Uterus (tissue), 4 donors: ENCODE measurements around the gene PCDHGA4. TPM values are rescaled to one million over a fixed set of nuclear protein-coding genes. Genes with fewer than 3 reads are reported as not detected.
"Not testable (repeated sequence)": the region's sequence is repeated elsewhere in the genome, so short reads cannot be mapped to it uniquely, and the experiment has no call there.

Experiments
- DNase-seq, 2 donors: peaks; one replicate each; pipeline ENCODE4 v3.0.0-alpha.2; 2019 to 2020
- H3K27ac ChIP-seq, 2 donors: fragments of 200-600 bp; sonication (generic); 1 replicate in 1 of 2; 2 replicates in 1 of 2; pipeline ENCODE4 v1.5.1; 2016 to 2018
- H3K27me3 ChIP-seq, 2 donors: fragments of 200-600 bp; sonication (generic); one replicate each; pipeline ENCODE4 v1.5.1; 2018 to 2019; ENCODE audit warnings: control low read depth in 1 of 2
- H3K36me3 ChIP-seq, 2 donors: fragments of 200-600 bp; sonication (generic); one replicate each; pipeline ENCODE4 v1.5.1; 2019; ENCODE audit warnings: control low read depth in 1 of 2
- H3K4me1 ChIP-seq, 2 donors: fragments of 200-600 bp; sonication (generic); one replicate each; pipeline ENCODE4 v1.5.1; 2018 to 2019; ENCODE audit warnings: control low read depth in 1 of 2
- H3K4me3 ChIP-seq, 2 donors: fragments of 200-600 bp; sonication (generic); 1 replicate in 1 of 2; 2 replicates in 1 of 2; pipeline ENCODE4 v1.5.1; 2018 to 2019; ENCODE audit warnings: mild to moderate bottlenecking in 1 of 2
- H3K9me3 ChIP-seq, 2 donors: fragments of 200-600 bp; sonication (generic); one replicate each; pipeline ENCODE4 v1.5.1; 2019; ENCODE audit warnings: control low read depth in 1 of 2
- POLR2A ChIP-seq, 2 donors: fragments of 450-650 bp; IDR thresholded peaks; one replicate each; pipeline ENCODE4 v1.6.1; 2016; ENCODE audit warnings: antibody characterized with exemption in 2 of 2, mild to moderate bottlenecking in 1 of 2, moderate library complexity in 1 of 2
- intact Hi-C: fragments of 100-400 bp; cut with DNase I; formaldehyde crosslinking; loops from one replicate; pipeline ENCODE4 v1.15.1; 2023; ENCODE audit warnings: low total_unique reads
- total RNA-seq, 4 donors: library from RNA; depleted of rRNA in 3 of 4; stranded (reverse); fragments of >200 nt in 3 of 4; gene quantifications; one replicate each; pipeline versions ENCODE4 v1.1.0 to v1.2.4, GENCODE V29; 2014 to 2023
- TF ChIP-seq, protein P1 (sequence below), 4 experiments: fragments of 200-600 bp in 2 of 4; fragments of 450-650 bp in 2 of 4; sonication (generic) in 2 of 4; IDR thresholded peaks; one replicate each; pipeline ENCODE4 v1.5.1; 2016 to 2019; ENCODE audit warnings: antibody characterized with exemption in 4 of 4, mild to moderate bottlenecking in 2 of 4, moderate library complexity in 1 of 4
- donor health status: DM: yes; HTN: yes; CAD: no.

PCDHGA4 gene
- total RNA-seq, 4 donors from 2014 or later = 0.59 to 16.1 (median 8.7) TPM

DNA sequence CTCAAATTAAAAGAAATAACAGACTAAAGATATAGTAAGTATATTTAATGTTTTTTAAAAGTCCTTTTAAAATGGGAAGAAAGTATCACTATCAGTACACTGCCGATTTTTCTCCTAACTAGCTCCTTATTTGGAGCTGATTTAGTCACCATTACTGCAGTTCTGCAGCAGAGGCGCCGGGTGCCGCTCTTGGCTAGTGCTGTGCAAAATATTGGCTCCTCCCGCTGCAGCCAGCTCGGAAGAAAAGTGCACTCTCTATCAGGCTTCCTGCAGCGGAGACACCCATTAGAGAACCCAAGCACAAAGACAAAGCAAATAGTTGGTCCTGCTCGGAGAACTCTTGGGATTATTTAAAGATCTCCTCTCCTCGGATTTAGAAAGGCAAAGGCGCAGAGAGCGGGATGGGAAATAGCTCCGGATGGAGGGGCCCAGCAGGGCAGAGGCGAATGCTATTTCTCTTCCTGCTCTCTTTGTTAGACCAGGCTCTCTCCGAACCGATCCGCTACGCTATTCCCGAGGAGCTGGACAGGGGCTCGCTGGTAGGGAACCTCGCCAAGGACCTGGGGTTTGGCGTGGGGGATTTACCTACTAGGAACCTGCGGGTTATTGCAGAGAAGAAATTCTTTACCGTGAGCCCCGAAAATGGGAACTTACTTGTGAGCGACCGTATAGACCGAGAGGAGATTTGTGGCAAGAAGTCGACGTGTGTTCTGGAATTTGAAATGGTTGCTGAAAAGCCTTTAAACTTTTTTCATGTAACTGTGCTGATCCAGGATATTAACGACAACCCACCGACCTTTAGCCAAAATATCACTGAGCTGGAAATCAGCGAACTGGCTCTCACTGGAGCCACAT, 15.4 kb downstream of the PCDHGA4 start, which contains the start of gene PCDHGB3:
Gene PCDHGB3 (plus strand): TSS at position 249 of the 855 bp plus-strand sequence. CDS start 153 bp downstream, at position 402.
- Histone ChIP-seq H3K4me1 (no peaks in the 10 kb centered on the region), H3K36me3 (no peaks in the 10 kb centered on the region), H3K9me3 (peaks cover 5 to 95% of the 10 kb centered on the region in 2 donors), H3K27ac (no peak within 1 kb of the TSS), H3K4me3 (no peak within 1 kb of the TSS), H3K27me3 (no peaks in the 10 kb centered on the region)
- TF ChIP-seq, protein P1, sequence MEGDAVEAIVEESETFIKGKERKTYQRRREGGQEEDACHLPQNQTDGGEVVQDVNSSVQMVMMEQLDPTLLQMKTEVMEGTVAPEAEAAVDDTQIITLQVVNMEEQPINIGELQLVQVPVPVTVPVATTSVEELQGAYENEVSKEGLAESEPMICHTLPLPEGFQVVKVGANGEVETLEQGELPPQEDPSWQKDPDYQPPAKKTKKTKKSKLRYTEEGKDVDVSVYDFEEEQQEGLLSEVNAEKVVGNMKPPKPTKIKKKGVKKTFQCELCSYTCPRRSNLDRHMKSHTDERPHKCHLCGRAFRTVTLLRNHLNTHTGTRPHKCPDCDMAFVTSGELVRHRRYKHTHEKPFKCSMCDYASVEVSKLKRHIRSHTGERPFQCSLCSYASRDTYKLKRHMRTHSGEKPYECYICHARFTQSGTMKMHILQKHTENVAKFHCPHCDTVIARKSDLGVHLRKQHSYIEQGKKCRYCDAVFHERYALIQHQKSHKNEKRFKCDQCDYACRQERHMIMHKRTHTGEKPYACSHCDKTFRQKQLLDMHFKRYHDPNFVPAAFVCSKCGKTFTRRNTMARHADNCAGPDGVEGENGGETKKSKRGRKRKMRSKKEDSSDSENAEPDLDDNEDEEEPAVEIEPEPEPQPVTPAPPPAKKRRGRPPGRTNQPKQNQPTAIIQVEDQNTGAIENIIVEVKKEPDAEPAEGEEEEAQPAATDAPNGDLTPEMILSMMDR (IDR thresholded peaks at IDR 0.05) = no peak
- no peak for TF ChIP-seq POLR2A (IDR thresholded peaks at IDR 0.05)
- intact Hi-C loops = no loop called here
- no peak for DNase-seq

GRCh38 chr5:141371572-141372475, 17.0 kb downstream of the PCDHGA4 start:
- Histone ChIP-seq H3K9me3 (peaks cover 5 to 92% of the 10 kb centered on the region in 2 donors), H3K4me1 (no peaks in the 10 kb centered on the region), H3K36me3 (no peaks in the 10 kb centered on the region), H3K27me3 (no peaks in the 10 kb centered on the region), H3K27ac (no peak overlapping the region), H3K4me3 (no peak overlapping the region)
- DNase-seq = no peak
- no peak for TF ChIP-seq POLR2A (IDR thresholded peaks at IDR 0.05)
- TF ChIP-seq, protein P1 (IDR thresholded peaks at IDR 0.05) = no peak
- intact Hi-C loops = no loop called here

DNA sequence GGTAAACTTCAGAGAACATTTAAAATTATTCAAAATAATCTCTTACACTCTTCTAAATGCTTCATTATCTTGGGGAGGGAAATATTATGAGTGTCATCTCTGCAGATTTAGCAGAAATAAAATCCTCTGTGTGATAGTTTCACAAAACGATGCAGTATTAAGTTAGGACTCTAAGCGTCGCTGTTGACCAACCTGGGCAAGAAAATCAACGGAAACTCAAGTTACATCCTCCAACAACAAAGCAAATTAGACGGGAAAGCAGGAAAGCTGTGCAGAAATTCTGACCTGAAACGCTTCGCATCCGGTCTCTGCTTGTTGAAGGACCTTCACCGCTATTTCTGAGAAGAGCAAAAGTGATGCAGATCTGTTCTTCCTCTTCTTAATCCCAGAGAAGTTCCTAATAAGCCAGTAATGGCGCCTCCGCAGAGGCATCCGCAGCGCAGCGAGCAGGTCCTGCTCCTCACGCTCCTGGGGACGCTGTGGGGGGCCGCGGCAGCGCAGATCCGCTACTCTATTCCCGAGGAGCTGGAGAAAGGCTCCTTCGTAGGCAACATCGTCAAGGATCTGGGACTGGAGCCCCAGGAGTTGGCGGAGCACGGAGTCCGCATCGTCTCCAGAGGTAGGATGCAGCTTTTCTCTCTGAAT, 19.0 kb downstream of the PCDHGA4 start, which contains the start of gene PCDHGA6:
Gene PCDHGA6 (plus strand): TSS at position 219 of the 645 bp plus-strand sequence. CDS start 193 bp downstream, at position 412.
- no peak for DNase-seq
- H3K4me1 ChIP-seq = no peaks in the 10 kb centered on the region
- H3K36me3 ChIP-seq = no peaks in the 10 kb centered on the region
- H3K4me3 ChIP-seq = peak within 1 kb of the TSS; percentile 11 to 19
- H3K27me3 ChIP-seq = no peaks in the 10 kb centered on the region
- TF ChIP-seq POLR2A (IDR thresholded peaks at IDR 0.05) = no peak
- TF ChIP-seq, protein P1 (IDR thresholded peaks at IDR 0.05) = peak in 3 of 4 experiments; percentile 16 to 31 (median 19)
- H3K9me3 ChIP-seq = peaks cover 5 to 96% of the 10 kb centered on the region in 2 donors
- intact Hi-C loops = no loop called here
- H3K27ac ChIP-seq = peak within 1 kb of the TSS in 1 of 2 donors; percentile 28

- H3K4me3 ChIP-seq = no peak overlapping the region
- intact Hi-C loops = no loop called here
- peaks cover 5 to 93% of the 10 kb centered on the region in 2 donors for H3K9me3 ChIP-seq
These were observed 19.8 kb downstream of the PCDHGA4 start for GRCh38 chr5:141374627-141375026.

GRCh38 chr5:141375444-141376155, 20.8 kb downstream of the PCDHGA4 start:
- H3K36me3 ChIP-seq, H3K4me1 ChIP-seq, H3K27me3 ChIP-seq, intact Hi-C loops, H3K27ac ChIP-seq, H3K4me3 ChIP-seq, DNase-seq: not testable (repeated sequence)
- peaks cover 5 to 91% of the 10 kb centered on the region in 2 donors for H3K9me3 ChIP-seq

More at GRCh38 chr5:141374627-141375026, 19.8 kb downstream of the PCDHGA4 start:
- no peaks in the 10 kb centered on the region for H3K27me3 ChIP-seq
- no peaks in the 10 kb centered on the region for H3K36me3 ChIP-seq
- no peak for DNase-seq
- TF ChIP-seq, protein P1 (IDR thresholded peaks at IDR 0.05) = no peak
- no peak for TF ChIP-seq POLR2A (IDR thresholded peaks at IDR 0.05)
- H3K4me1 ChIP-seq = no peaks in the 10 kb centered on the region
- H3K27ac ChIP-seq = no peak overlapping the region
